Activated CD4-positive, alpha-beta T cell treated with anti-CD3 and anti-CD28 coated beads for 4 hours (primary cell): ENCODE measurements around the gene ALAS1.

Experiments
- DNase-seq, 2 donors: peaks; one replicate each; pipeline ENCODE4 v3.0.0-alpha.2; 2020

The ALAS1 gene

DNA sequence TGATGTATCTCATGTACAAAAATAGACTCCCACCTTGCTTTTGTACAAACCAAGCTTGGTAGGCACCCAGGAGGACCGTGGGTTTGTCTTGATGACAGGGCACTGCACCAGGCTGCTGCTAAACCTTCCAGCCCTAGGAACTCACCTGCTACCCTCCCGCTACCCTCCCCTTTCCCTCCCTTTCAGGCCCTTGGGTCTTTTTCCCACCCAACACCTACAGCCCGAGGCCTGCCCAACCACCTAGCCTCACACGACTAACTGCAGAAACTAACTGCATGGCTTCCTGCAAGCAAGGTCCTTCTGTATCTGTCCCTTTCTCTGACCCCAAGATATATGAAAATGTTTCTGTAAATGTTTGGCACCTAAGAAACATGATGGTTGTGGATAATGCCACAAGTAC is 58.7 kb downstream of the ALAS1 start:
- DNase-seq, result no peak

DNA sequence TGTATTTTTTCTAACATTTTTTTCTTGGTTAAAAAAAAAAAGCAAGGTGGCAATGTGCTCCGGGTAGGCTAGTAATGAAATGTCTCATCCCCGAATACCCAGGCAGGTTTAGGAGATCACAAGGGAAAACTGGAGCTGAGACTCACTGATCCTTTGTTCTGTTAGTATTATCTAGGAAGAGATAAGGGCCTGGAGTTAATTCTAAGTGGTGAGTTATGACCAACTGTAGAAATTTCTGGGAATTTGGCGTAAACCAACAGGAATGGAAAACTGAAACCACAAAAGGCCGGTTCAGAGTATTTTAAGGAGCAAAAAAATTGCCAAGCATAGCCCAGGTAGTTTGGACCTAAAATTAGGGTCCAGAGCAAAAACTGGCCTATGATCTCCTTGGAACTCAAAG is 60.0 kb downstream of the ALAS1 start:
- no peak for DNase-seq

DNA sequence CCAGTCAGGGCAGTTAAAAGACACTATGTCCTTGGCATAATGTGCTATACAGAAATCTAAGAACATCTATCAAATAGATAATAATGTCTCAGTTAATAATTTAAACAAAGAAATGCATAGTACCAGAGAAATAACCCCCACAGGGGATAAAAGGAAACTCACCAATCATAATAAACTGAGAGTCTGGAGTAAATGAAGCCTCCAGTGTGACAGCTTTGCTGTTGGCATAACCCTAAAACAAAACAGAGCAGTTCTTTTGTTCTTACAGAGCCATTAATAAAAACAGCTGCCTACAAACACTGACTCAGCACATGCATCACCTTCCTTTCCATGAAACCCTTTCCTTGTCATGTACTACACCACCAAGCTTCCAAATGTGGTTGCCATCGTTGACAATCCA is 61.1 kb downstream of the ALAS1 start:
- DNase-seq, result no peak

DNA sequence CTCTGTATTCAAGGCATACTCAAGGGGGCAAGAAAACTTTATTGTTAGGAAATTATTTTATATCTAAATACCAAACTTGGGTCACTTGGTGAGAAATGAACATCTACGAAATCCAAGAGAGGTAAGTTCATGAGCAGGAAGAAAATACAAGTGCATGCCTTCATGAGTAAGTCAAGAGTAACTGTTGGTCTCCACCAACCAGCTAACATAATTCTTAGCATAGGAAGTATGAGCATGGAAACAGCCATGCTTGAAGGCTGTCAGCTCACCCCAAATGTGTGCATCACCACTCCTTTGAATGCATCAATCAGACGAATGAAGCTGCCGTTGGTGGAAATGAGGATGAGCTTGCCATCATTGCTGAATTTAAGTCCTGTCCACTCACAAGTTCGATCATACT is 61.5 kb downstream of the ALAS1 start:
- no peak for DNase-seq

DNA sequence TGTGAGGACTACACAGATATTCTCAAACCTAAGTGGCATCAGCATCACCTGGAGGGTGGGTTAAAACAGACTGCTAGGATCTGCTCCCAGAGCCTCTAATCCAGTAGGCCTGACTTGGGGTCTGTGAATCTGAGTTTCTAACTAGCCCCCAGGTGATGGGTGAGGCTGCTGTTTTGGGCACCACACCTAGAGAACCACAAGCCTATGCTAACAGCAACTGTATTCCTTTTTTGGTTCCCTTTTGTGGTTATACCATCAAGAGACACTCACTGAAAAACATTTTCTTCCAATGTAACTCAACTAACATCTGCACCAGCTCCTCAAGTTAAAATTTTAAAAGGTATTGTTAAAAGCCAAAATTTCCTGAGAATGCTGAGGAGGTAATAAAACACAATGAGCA is 64.5 kb downstream of the ALAS1 start:
- DNase-seq, result no peak
